Ovary (tissue), 3 donors: ENCODE measurements around the gene TBC1D24.

Experiments used
- EP300 ChIP-seq: sonication (generic); formaldehyde crosslinking; IDR thresholded peaks from one replicate; pipeline ENCODE4 v1.6.1; 2017; ENCODE audit warnings: antibody characterized with exemption
- POLR2A ChIP-seq: fragments of 450-650 bp; IDR thresholded peaks from one replicate; pipeline ENCODE4 v1.6.1; 2017; ENCODE audit warnings: antibody characterized with exemption, mild to moderate bottlenecking, moderate library complexity
- TF ChIP-seq, protein P1 (sequence below), 3 donors: fragments of 450-650 bp in 2 of 3; fragments of 200-600 bp in 1 of 3; IDR thresholded peaks; one replicate each; pipeline versions ENCODE4 v1.5.1 to v1.8.0; 2016 to 2022; ENCODE audit warnings: antibody characterized with exemption in 3 of 3, mild to moderate bottlenecking in 1 of 3
- donor health status: DM: no; HTN: no; CAD: no.

- TF ChIP-seq, protein P1, sequence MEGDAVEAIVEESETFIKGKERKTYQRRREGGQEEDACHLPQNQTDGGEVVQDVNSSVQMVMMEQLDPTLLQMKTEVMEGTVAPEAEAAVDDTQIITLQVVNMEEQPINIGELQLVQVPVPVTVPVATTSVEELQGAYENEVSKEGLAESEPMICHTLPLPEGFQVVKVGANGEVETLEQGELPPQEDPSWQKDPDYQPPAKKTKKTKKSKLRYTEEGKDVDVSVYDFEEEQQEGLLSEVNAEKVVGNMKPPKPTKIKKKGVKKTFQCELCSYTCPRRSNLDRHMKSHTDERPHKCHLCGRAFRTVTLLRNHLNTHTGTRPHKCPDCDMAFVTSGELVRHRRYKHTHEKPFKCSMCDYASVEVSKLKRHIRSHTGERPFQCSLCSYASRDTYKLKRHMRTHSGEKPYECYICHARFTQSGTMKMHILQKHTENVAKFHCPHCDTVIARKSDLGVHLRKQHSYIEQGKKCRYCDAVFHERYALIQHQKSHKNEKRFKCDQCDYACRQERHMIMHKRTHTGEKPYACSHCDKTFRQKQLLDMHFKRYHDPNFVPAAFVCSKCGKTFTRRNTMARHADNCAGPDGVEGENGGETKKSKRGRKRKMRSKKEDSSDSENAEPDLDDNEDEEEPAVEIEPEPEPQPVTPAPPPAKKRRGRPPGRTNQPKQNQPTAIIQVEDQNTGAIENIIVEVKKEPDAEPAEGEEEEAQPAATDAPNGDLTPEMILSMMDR (IDR thresholded peaks at IDR 0.05) = no peak
- TF ChIP-seq POLR2A = no peak
- TF ChIP-seq EP300 = no peak
These were observed 36.8 kb upstream of the TBC1D24 start for GRCh38 chr16:2438121-2438520.
